Activated CD4-positive, alpha-beta T cell treated with anti-CD3 and anti-CD28 coated beads, Interleukin-2, amount 50 U/mL, for 24 hours (primary cell): ENCODE measurements around the gene RELL2.

ENCODE experiments used
- DNase-seq, 2 donors: peaks; one replicate each; pipeline ENCODE4 v3.0.0-alpha.2; 2020; ENCODE audit warnings: low read depth in 1 of 2, low spot score in 1 of 2

Gene RELL2

GRCh38 chr5:141649056-141649688, 12.4 kb downstream of the RELL2 start:
- DNase-seq, result no peak

GRCh38 chr5:141649972-141650371, 13.2 kb downstream of the RELL2 start:
- DNase-seq, result no peak

GRCh38 chr5:141650851-141651727, 14.3 kb downstream of the RELL2 start, which contains the start of gene FCHSD1:
Gene FCHSD1, minus strand, starts transcription at chr5:141651418. Its CDS starts 50 bp downstream, at chr5:141651368.
- peak; percentile 65 to 75 for DNase-seq

- DNase-seq, result no peak
Measured at GRCh38 chr5:141651728-141652105, 14.9 kb downstream of the RELL2 start.

GRCh38 chr5:141654298-141654697, 17.5 kb downstream of the RELL2 start:
- no peak for DNase-seq

- DNase-seq, result no peak
Measured at GRCh38 chr5:141655020-141655419, 18.2 kb downstream of the RELL2 start.

- DNase-seq, result no peak
Measured at GRCh38 chr5:141656396-141656795, 19.6 kb downstream of the RELL2 start.

- DNase-seq, result no peak
Measured at GRCh38 chr5:141657404-141657803, 20.6 kb downstream of the RELL2 start.

- no peak for DNase-seq
Measured at GRCh38 chr5:141657937-141658545, 21.2 kb downstream of the RELL2 start.

GRCh38 chr5:141662028-141662427, 25.2 kb downstream of the RELL2 start:
- no peak for DNase-seq

- DNase-seq, result no peak
Measured at GRCh38 chr5:141663506-141663905, 26.7 kb downstream of the RELL2 start.

GRCh38 chr5:141664733-141665461, 28.1 kb downstream of the RELL2 start:
- DNase-seq, result peak; percentile 58 to 66

- no peak for DNase-seq
Measured at GRCh38 chr5:141665995-141666940, 29.5 kb downstream of the RELL2 start.

GRCh38 chr5:141668601-141669265, 31.9 kb downstream of the RELL2 start:
- DNase-seq, result no peak

GRCh38 chr5:141669520-141669919, 32.7 kb downstream of the RELL2 start:
- DNase-seq, result no peak

- DNase-seq, result no peak
Measured at GRCh38 chr5:141672071-141672840, 35.5 kb downstream of the RELL2 start.

GRCh38 chr5:141672841-141673813, 36.3 kb downstream of the RELL2 start:
- DNase-seq, result no peak

- no peak for DNase-seq
Measured at GRCh38 chr5:141674747-141675146, 38.0 kb downstream of the RELL2 start.
